Psoas muscle (tissue), 8 donors: ENCODE results near the gene CCDC51. TPM values are rescaled to one million over a fixed set of nuclear protein-coding genes. Genes with fewer than 3 reads are reported as not detected.
A peak's percentile ranks its signal among the peaks of the same experiment; 100 is the strongest.

Source experiments
- ATAC-seq, 4 donors: fragments of 200-7000 bp; cut with Tn5 transposase; one replicate each; pipeline ENCODE4 v1.9.1; 2020; ENCODE audit warnings: moderate library complexity in 3 of 4, mild to moderate bottlenecking in 2 of 4
- DNase-seq, 2 donors: peaks; one replicate each; pipeline ENCODE4 v3.0.0-alpha.2; 2020
- H3K27ac ChIP-seq: fragments of 200-600 bp; one replicate; pipeline ENCODE4 v1.8.0; 2022
- H3K27me3 ChIP-seq, 3 donors: fragments of 200-600 bp in 1 of 3; one replicate each; pipeline versions ENCODE4 v1.6.1 to v1.8.0; 2013 to 2022; ENCODE audit warnings: low read length in 2 of 3, mild to moderate bottlenecking in 2 of 3, moderate library complexity in 1 of 3; ENCODE audit not compliant: insufficient read depth in 3 of 3
- H3K36me3 ChIP-seq, 2 donors: fragments of 200-600 bp in 1 of 2; one replicate each; pipeline versions ENCODE4 v1.6.1 to v1.8.0; 2013 to 2022; ENCODE audit warnings: low read depth in 1 of 2, mild to moderate bottlenecking in 1 of 2, moderate library complexity in 1 of 2; ENCODE audit not compliant: insufficient read depth in 1 of 2
- H3K4me1 ChIP-seq: fragments of 200-600 bp; one replicate; pipeline ENCODE4 v1.8.0; 2022
- H3K4me3 ChIP-seq: fragments of 200-600 bp; one replicate; pipeline ENCODE4 v1.8.0; 2022; ENCODE audit warnings: mild to moderate bottlenecking
- H3K9me3 ChIP-seq: fragments of 200-600 bp; one replicate; pipeline ENCODE4 v1.8.0; 2022
- WGBS, 3 donors: extraction: QIAGEN DNeasy Blood & Tissue Kit; methylation state at CpG; one replicate each; pipeline versions ENCODE4 v1.1.6 to v1.1.7; 2013; 5-methylcytosine and 5-hydroxymethylcytosine counted together
- intact Hi-C, 2 donors: fragments of 100-400 bp; cut with DNase I; formaldehyde crosslinking; loops; one replicate each; pipeline versions ENCODE4 v1.11.0 to v1.14.2; 2022
- polyA plus RNA-seq, 3 donors: library from polyadenylated mRNA; stranded (reverse); fragments of 200-250 nt; gene quantifications; one replicate each; pipeline ENCODE4 v1.2.3, GENCODE V29; 2013
- total RNA-seq, 4 donors: library from RNA; stranded (reverse); fragmentation: NEBNext Ultra II Directional in 2 of 4; extraction: Animal tissue kit (Norgen Biotek cat#: 25700) in 2 of 4; gene quantifications; one replicate each; pipeline versions ENCODE4 v1.2.1 to v1.2.4, GENCODE V29; 2021 to 2023
- TF ChIP-seq, protein P1 (sequence below): fragments of 200-600 bp; IDR thresholded peaks from one replicate; pipeline ENCODE4 v1.8.0; 2022; ENCODE audit warnings: antibody characterized with exemption
- donor health status: healthy with polysubstance abuse.
- donor health status: DM: no; HTN: no; CAD: no; lungs with moderate emphysema.
- donor health status: Bipolar disorder and iron deficiency.
- donor health status: healthy.
- donor health status: DM: yes; HTN: yes; CAD: no.
- donor health status: DM: no; HTN: no; CAD: no.
- donor health status: DM: no; HTN: no; CAD: no.
- donor health status: DM: yes; HTN: yes; CAD: no.

CCDC51 gene
- total and polyA plus RNA-seq, 7 donors, result 5.3 to 19.6 (median 7.7) TPM

DNA sequence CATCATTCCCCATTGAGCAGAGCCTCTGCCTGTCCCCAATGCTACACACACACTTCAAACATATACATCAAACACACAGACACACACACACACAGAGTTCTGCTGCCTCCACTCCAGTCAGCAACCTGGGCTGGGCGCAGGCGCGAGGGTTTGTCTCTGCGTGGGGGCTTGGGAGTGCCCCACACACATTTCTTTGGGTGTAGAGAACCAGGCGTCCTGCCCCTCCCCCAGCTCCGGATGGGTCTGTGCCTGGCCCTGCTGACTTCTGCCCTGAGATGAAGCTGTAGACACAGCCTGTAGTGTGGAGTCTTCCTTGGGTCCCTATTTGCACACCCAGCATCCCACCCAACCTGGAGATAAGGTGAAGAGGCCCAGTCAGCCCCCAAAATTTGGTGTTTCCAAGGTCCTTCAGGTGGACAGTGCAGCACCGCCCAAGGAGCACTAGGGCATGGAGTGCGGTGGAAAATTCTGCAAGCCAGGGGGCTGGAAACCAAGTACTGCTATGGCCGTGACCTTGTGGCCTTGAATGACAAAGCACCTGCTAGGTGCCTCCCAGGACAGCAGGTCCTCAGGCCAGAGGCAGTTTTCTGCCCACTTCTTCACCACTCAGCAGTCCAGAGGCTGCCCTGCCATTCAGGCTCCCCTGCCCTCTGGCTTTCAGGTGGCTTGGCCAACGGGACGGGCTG is 41.1 kb downstream of the CCDC51 start:
- DNase-seq, result peak in 1 of 2 donors; percentile 9
- H3K27ac ChIP-seq, result no peak overlapping the region
- TF ChIP-seq, protein P1, sequence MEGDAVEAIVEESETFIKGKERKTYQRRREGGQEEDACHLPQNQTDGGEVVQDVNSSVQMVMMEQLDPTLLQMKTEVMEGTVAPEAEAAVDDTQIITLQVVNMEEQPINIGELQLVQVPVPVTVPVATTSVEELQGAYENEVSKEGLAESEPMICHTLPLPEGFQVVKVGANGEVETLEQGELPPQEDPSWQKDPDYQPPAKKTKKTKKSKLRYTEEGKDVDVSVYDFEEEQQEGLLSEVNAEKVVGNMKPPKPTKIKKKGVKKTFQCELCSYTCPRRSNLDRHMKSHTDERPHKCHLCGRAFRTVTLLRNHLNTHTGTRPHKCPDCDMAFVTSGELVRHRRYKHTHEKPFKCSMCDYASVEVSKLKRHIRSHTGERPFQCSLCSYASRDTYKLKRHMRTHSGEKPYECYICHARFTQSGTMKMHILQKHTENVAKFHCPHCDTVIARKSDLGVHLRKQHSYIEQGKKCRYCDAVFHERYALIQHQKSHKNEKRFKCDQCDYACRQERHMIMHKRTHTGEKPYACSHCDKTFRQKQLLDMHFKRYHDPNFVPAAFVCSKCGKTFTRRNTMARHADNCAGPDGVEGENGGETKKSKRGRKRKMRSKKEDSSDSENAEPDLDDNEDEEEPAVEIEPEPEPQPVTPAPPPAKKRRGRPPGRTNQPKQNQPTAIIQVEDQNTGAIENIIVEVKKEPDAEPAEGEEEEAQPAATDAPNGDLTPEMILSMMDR, result no peak
- no peak overlapping the region for H3K4me3 ChIP-seq
- no peaks in the 10 kb centered on the region for H3K4me1 ChIP-seq
- ATAC-seq, result no peak
- H3K36me3 ChIP-seq, result no peaks in the 10 kb centered on the region
- no peaks in the 10 kb centered on the region for H3K9me3 ChIP-seq
- H3K27me3 ChIP-seq, result peaks cover 0 to 5% (median 0%) of the 10 kb centered on the region in 3 donors
- WGBS, 3 donors, result 59 to 67% (median 62%) methylated on average over 11 of the region's 11 CpGs
- intact Hi-C loops, result loop anchor here in 1 of 2 donors (5.0 kb wide), 1 partner anchor 127 kb away; no protein-coding TSS in a partner anchor

DNA sequence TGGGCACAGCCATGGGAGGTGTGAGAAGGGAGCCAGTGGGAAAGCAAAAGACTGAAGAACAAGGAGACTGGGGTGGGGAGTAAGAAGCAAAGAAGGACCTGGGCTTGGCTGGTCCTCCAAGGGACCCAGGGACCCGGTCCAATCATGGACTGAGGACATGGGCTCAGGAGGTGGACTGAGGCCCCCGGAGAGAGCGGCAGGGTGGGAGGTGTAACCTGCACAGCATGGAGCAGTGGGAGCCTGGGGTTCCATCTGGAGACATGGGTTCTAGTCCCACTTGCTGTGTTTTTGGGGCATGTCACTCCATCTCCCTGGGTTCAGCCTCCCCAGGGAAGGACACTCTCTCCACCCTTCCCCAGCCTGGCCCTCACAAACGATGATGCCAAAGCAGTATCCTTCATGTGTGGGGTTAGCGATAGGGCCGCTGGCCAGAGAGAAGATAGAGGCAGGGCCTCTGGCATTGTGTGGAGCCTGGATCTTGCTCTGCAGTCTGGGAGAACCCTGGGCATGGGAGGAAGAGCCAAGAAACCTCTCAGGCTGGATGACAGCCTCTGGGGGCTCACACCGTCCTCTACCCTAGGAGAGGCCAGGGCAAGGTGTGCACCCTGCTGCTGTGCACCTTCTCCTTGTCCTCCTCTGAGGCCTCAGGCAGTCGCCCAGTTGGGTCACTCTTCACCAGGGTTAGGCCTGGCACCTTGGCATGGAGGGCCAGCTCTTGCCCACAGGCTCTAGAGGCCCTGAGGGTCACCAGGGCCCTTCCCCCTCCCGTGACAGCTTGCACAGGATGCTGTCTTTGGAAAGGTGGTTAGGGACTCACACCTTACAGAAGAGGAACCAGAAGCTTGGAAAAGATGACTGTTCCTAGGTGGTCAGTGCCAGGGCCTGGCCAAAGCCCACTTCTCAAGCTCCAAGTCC is 41.9 kb downstream of the CCDC51 start:
- no peaks in the 10 kb centered on the region for H3K36me3 ChIP-seq
- intact Hi-C loops, result loop anchor here in 1 of 2 donors (5.0 kb wide), 1 partner anchor 126 kb away; no protein-coding TSS in a partner anchor
- H3K4me3 ChIP-seq, result no peak overlapping the region
- H3K9me3 ChIP-seq, result no peaks in the 10 kb centered on the region
- 67 to 75% (median 73%) methylated on average over 9 of the region's 9 CpGs for WGBS, 3 donors
- TF ChIP-seq, protein P1, result no peak
- DNase-seq (no peak), ATAC-seq (no peak)
- H3K27ac ChIP-seq, result no peak overlapping the region
- H3K4me1 ChIP-seq, result no peaks in the 10 kb centered on the region
- peaks cover 0 to 5% (median 0%) of the 10 kb centered on the region in 3 donors for H3K27me3 ChIP-seq

DNA sequence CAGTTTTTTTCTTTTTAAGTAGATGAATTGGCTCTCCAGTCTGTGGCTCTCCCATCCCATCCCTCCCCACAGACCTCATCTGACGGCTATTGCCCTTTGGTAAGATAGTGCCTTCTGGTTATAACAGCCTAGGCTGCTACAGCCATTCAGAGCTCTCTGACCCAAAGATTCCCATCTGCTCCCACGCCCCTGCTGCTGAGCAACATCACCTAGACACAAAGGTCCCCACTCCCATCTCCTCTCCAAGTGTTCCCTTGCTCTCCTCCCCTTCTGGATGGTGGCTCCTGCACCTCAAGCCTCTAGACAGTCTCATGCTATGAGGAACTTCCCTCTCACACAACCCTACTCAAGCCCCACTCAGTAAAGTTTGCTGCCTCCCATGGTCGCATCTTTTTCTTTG is 44.2 kb downstream of the CCDC51 start:
- ATAC-seq (no peak), DNase-seq (no peak)
- H3K27ac ChIP-seq, result no peak overlapping the region
- TF ChIP-seq, protein P1, result no peak
- H3K36me3 ChIP-seq, result no peaks in the 10 kb centered on the region
- WGBS, 3 donors, result 60 to 71% (median 64%) methylated on average over 3 of the region's 3 CpGs
- H3K4me1 ChIP-seq, result no peaks in the 10 kb centered on the region
- H3K4me3 ChIP-seq, result no peak overlapping the region
- intact Hi-C loops, result loop anchor here in 1 of 2 donors (5.0 kb wide), 1 partner anchor 123 kb away; no protein-coding TSS in a partner anchor
- peaks cover 0 to 5% (median 0%) of the 10 kb centered on the region in 3 donors for H3K27me3 ChIP-seq
- no peaks in the 10 kb centered on the region for H3K9me3 ChIP-seq

DNA sequence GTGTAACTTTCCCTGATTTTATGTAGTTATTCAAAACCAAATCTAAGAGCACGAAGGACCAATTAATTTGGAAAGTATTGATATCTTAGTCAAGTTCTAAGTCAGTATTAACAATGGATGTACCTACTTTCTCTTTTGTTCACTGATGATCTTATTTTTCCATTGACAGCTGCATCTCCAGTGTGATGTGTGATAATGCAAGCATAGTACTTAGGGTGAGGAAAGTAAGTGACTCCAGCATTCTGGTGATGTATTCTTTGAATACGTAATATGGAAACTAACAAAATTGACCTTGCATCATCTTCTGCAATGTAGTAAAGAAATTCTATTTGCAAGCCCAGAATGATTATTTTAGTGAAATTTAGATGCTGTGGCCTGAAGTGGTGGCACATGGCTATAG is 45.5 kb downstream of the CCDC51 start:
- no peak overlapping the region for H3K4me3 ChIP-seq
- H3K36me3 ChIP-seq, result no peaks in the 10 kb centered on the region
- no peak overlapping the region for H3K27ac ChIP-seq
- H3K27me3 ChIP-seq, result peaks cover 0 to 5% (median 0%) of the 10 kb centered on the region in 3 donors
- H3K4me1 ChIP-seq, result no peaks in the 10 kb centered on the region
- no peak for DNase-seq
- ATAC-seq, result no peak
- no peaks in the 10 kb centered on the region for H3K9me3 ChIP-seq
- intact Hi-C loops, result no loop called here
- 87 to 94% (median 91%) methylated on average over 2 of the region's 2 CpGs for WGBS, 3 donors
- TF ChIP-seq, protein P1, result no peak
